Stomach (tissue), 19 donors: Measurements from ENCODE around the gene NR2F1-AS1. TPM values are rescaled to one million over a fixed set of nuclear protein-coding genes. Genes with fewer than 3 reads are reported as not detected.
A peak's percentile ranks its signal among the peaks of the same experiment; 100 is the strongest.

Source experiments
- DNase-seq, 2 donors: peaks; one replicate each; pipeline versions ENCODE4 v3.0.0 to v3.0.0-alpha.2; 2013 to 2019
- H3K27ac ChIP-seq, 5 donors: fragments of 200-600 bp in 4 of 5; sonication (generic) in 4 of 5; one replicate each; pipeline ENCODE4 v1.5.1; 2013 to 2019; ENCODE audit warnings: mild to moderate bottlenecking in 1 of 5, moderate library complexity in 1 of 5
- H3K27me3 ChIP-seq, 3 donors: fragments of 200-600 bp; sonication (generic); one replicate each; pipeline ENCODE4 v1.5.1; 2017 to 2019; ENCODE audit warnings: mixed run types in 1 of 3
- H3K36me3 ChIP-seq, 4 donors: fragments of 200-600 bp; sonication (generic); 1 replicate in 3 of 4; 2 replicates in 1 of 4; pipeline ENCODE4 v1.5.1; 2016 to 2019
- H3K4me1 ChIP-seq, 4 donors: fragments of 200-600 bp; sonication (generic); one replicate each; pipeline ENCODE4 v1.5.1; 2016 to 2019
- H3K4me3 ChIP-seq, 4 donors: fragments of 200-600 bp; sonication (generic) in 3 of 4; one replicate each; pipeline ENCODE4 v1.5.1; 2016 to 2019; ENCODE audit warnings: mild to moderate bottlenecking in 1 of 4
- H3K9me3 ChIP-seq, 4 donors: fragments of 200-600 bp; sonication (generic); one replicate each; pipeline ENCODE4 v1.5.1; 2016 to 2019
- EP300 ChIP-seq: sonication (generic); formaldehyde crosslinking; IDR thresholded peaks from one replicate; pipeline ENCODE4 v1.6.1; 2017; ENCODE audit warnings: antibody characterized with exemption
- POLR2A ChIP-seq, 4 donors: fragments of 450-650 bp; IDR thresholded peaks; one replicate each; pipeline ENCODE4 v1.6.1; 2016; ENCODE audit warnings: antibody characterized with exemption in 4 of 4, control low read depth in 2 of 4, mild to moderate bottlenecking in 1 of 4, moderate library complexity in 1 of 4
- POLR2AphosphoS5 ChIP-seq, 3 donors: sonication (generic); formaldehyde crosslinking; IDR thresholded peaks; one replicate each; pipeline ENCODE4 v1.6.1; 2016; ENCODE audit warnings: antibody characterized with exemption in 3 of 3
- WGBS, 5 donors: extraction: QIAGEN DNeasy Blood & Tissue Kit in 3 of 5; methylation state at CpG; one replicate each; pipeline versions ENCODE4 v1.1.5 to v1.1.7; 2013 to 2018; 5-methylcytosine and 5-hydroxymethylcytosine counted together
- intact Hi-C: fragments of 100-400 bp; cut with DNase I; formaldehyde crosslinking; loops from one replicate; pipeline ENCODE4 v1.15.1; 2023; ENCODE audit warnings: low total_unique reads
- long read RNA-seq, 10 donors: transcript quantifications; one replicate each; lab custom pipeline, GENCODE V29; 2026
- polyA plus RNA-seq, 3 donors: library from polyadenylated mRNA; stranded (reverse); fragments of 200-250 nt; gene quantifications; one replicate each; pipeline ENCODE4 v1.2.3, GENCODE V29; 2013
- total RNA-seq, 5 donors: library from RNA; depleted of rRNA; stranded (reverse); fragments of >200 nt; gene quantifications; one replicate each; pipeline versions ENCODE4 v1.1.0 to v1.2.3, GENCODE V29; 2014 to 2016
- TF ChIP-seq, protein P1 (sequence below), 7 experiments: fragments of 450-650 bp in 4 of 7; fragments of 200-600 bp in 3 of 7; sonication (generic) in 3 of 7; IDR thresholded peaks; one replicate each; pipeline ENCODE4 v1.5.1; 2016 to 2019; ENCODE audit warnings: antibody characterized with exemption in 7 of 7, control low read depth in 2 of 7, mild to moderate bottlenecking in 1 of 7
- donor health status: healthy with polysubstance abuse.
- donor health status: Bipolar disorder and iron deficiency.
- donor health status: healthy.

The NR2F1-AS1 gene
- 10 to 100 TPM in 4 of 5 donors, 1 to 10 TPM in 1; 4.3 to 40.8 (median 15.8) TPM for total RNA-seq
- 10 to 100 TPM in 2 of 3 donors, 1 to 10 TPM in 1; 9.7 to 19.6 (median 12.7) TPM for polyA plus RNA-seq
- long read RNA-seq, donor 1: 0 reads
- long read RNA-seq, donor 2, partial matches to known transcripts: 23 of 23 reads
- long read RNA-seq, donor 2, other reads (novel, unspliced or antisense): 0 of 23 reads
- long read RNA-seq, donor 3, partial matches to known transcripts: 58 of 58 reads
- long read RNA-seq, donor 3, other reads (novel, unspliced or antisense): 0 of 58 reads
- long read RNA-seq, donor 4, partial matches to known transcripts: 16 of 16 reads
- long read RNA-seq, donor 4, other reads (novel, unspliced or antisense): 0 of 16 reads
- long read RNA-seq, donor 5, partial matches to known transcripts: 58 of 58 reads
- long read RNA-seq, donor 5, other reads (novel, unspliced or antisense): 0 of 58 reads
- long read RNA-seq, donor 6, partial matches to known transcripts: 71 of 73 reads
- long read RNA-seq, donor 6, other reads (novel, unspliced or antisense): 0 of 73 reads
- long read RNA-seq, donor 7, partial matches to known transcripts: 18 of 20 reads
- long read RNA-seq, donor 7, other reads (novel, unspliced or antisense): 0 of 20 reads
- long read RNA-seq, donor 8, partial matches to known transcripts: 24 of 24 reads
- long read RNA-seq, donor 8, other reads (novel, unspliced or antisense): 0 of 24 reads
- long read RNA-seq, donor 9, partial matches to known transcripts: 51 of 53 reads
- long read RNA-seq, donor 9, other reads (novel, unspliced or antisense): 0 of 53 reads
- long read RNA-seq, donor 10: 0 reads

DNA sequence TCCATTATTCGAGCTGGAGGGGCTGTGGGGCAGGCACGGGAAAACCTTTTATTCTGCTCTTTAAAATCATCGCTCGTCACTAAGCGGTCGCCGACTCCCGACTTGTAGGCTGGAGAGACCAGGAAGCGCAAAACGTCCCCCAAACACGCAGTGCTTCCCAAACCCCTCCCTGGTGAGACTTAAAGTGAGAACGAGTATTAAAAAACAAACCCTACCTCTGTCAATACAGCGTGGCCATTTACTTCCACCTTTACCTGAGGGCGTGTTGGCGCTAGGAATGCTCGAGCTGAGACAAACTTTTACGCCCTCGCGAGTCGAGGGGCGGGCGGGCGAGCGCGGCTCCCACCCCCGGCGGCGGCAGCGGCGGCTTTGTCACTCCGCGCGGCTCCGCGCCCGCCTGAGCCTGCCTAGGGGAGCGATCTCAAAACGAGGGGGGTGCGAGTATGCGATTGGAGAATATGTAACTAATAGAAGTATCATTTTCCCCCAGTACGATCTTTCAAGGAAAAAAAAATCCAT lies at the start of gene NR2F1-AS1:
Gene NR2F1-AS1 (minus strand): TSS at position 293 of the 519 bp plus-strand sequence.
- peaks cover 0 to 96% (median 72%) of the 10 kb centered on the region in 3 donors for H3K27me3 ChIP-seq
- H3K9me3 ChIP-seq: no peaks in the 10 kb centered on the region
- intact Hi-C loops: no loop called here
- H3K36me3 ChIP-seq: no peaks in the 10 kb centered on the region
- peaks cover 33 to 64% (median 51%) of the 10 kb centered on the region in 4 donors for H3K4me1 ChIP-seq
- peak within 1 kb of the TSS; percentile 65 to 95 (median 88) for H3K27ac ChIP-seq
- DNase-seq: no peak
- peak within 1 kb of the TSS; percentile 52 to 81 (median 62) for H3K4me3 ChIP-seq
- 0 to 3% (median 1%) methylated on average over 41 of the region's 41 CpGs for WGBS, 5 donors
- TF ChIP-seq, protein P1, sequence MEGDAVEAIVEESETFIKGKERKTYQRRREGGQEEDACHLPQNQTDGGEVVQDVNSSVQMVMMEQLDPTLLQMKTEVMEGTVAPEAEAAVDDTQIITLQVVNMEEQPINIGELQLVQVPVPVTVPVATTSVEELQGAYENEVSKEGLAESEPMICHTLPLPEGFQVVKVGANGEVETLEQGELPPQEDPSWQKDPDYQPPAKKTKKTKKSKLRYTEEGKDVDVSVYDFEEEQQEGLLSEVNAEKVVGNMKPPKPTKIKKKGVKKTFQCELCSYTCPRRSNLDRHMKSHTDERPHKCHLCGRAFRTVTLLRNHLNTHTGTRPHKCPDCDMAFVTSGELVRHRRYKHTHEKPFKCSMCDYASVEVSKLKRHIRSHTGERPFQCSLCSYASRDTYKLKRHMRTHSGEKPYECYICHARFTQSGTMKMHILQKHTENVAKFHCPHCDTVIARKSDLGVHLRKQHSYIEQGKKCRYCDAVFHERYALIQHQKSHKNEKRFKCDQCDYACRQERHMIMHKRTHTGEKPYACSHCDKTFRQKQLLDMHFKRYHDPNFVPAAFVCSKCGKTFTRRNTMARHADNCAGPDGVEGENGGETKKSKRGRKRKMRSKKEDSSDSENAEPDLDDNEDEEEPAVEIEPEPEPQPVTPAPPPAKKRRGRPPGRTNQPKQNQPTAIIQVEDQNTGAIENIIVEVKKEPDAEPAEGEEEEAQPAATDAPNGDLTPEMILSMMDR (IDR thresholded peaks at IDR 0.05): no peak
- TF ChIP-seq POLR2A (IDR thresholded peaks at IDR 0.05): no peak
- TF ChIP-seq EP300: no peak
- TF ChIP-seq POLR2AphosphoS5 (IDR thresholded peaks at IDR 0.05): no peak

DNA sequence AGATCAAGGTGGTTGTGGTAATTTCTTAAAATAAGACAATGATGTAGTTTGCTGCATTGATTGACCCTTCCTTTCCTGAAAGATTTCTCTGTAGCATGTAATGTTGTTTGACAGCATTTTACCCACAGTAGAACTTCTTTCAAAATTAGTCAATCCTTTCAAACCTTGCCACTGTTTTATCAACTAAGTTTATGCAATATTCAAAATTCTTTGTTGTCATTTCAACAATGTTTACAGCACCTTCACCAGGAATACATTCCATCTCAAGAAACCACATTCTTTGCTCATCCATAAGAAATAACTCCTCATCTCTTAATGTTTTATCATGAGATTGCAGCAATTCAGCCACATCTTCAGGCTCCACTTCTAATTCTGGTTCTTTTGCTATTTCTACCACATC lies 45.8 kb upstream of the NR2F1-AS1 start:
- no peak overlapping the region for H3K4me3 ChIP-seq
- TF ChIP-seq POLR2A (IDR thresholded peaks at IDR 0.05): no peak
- no peak for TF ChIP-seq EP300
- TF ChIP-seq POLR2AphosphoS5 (IDR thresholded peaks at IDR 0.05): no peak
- TF ChIP-seq, protein P1 (IDR thresholded peaks at IDR 0.05): no peak
- peaks cover 0 to 8% (median 2%) of the 10 kb centered on the region in 4 donors for H3K4me1 ChIP-seq
- DNase-seq: no peak
- H3K27me3 ChIP-seq: no peaks in the 10 kb centered on the region
- no peak overlapping the region for H3K27ac ChIP-seq
- no peaks in the 10 kb centered on the region for H3K36me3 ChIP-seq
- intact Hi-C loops: no loop called here
- H3K9me3 ChIP-seq: no peaks in the 10 kb centered on the region

DNA sequence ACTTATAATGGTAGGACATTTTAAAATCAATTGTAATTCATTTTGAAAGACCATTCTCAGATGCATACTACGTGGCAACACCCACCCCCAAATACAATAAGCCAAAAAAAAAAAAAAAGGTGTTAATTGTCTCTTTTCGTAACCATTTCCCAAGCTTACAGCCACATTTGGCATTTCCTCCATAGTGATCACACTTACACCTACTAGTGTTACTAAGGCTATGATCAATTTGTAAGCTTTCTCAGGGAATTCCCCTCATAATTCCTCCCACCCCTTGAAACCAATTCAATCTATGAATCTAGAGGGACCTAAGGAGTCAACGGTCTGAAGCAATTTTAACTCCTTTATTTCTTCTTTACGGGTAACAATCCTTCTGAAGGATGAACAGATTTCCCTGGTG lies 42.1 kb upstream of the NR2F1-AS1 start:
- Histone ChIP-seq H3K36me3 (no peaks in the 10 kb centered on the region), H3K9me3 (no peaks in the 10 kb centered on the region), H3K4me3 (no peak overlapping the region), H3K4me1 (peaks cover 0 to 29% (median 12%) of the 10 kb centered on the region in 4 donors), H3K27ac (no peak overlapping the region), H3K27me3 (peaks cover 0 to 6% (median 0%) of the 10 kb centered on the region in 3 donors)
- WGBS, 5 donors: 74 to 80% (median 76%) methylated on average over 4 of the region's 4 CpGs
- no peak for TF ChIP-seq EP300
- no peak for TF ChIP-seq POLR2AphosphoS5 (IDR thresholded peaks at IDR 0.05)
- TF ChIP-seq POLR2A (IDR thresholded peaks at IDR 0.05): no peak
- TF ChIP-seq, protein P1 (IDR thresholded peaks at IDR 0.05): no peak
- DNase-seq: no peak
- intact Hi-C loops: no loop called here

DNA sequence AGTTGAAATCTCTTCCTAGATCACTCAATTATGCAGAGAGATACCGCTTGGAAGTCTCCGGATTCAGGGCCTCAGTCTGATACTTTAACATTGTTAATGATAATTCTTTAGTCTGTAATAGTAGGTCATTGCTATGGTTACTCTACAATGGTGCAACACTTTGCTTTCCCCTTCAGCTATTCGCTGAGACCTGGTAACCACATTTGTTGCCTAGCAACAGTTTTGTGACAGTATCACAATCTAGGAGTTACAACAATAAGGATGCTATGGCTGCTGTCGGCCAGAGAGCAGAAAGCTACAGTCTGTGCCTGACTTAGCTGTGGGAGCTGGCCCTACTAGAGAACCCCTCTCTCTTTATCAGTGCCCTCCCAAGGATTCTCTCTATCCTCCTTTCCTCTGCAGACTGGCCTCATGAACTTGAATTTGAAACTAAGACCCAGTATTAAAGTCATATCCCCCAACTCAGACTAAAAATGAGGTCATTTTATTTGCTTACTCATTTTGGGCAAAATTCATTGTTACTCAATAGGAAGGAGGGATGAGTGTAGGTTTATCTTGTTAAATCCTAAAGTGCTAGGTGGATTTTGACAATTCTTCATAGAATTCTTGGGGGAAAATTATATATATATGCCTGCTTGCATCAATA lies 41.3 kb upstream of the NR2F1-AS1 start:
- Histone ChIP-seq H3K27ac (peak overlapping the region in 4 of 5 donors; percentile 83 to 91 (median 86)), H3K27me3 (peaks cover 0 to 6% (median 0%) of the 10 kb centered on the region in 3 donors), H3K4me3 (no peak overlapping the region), H3K9me3 (no peaks in the 10 kb centered on the region), H3K4me1 (peaks cover 0 to 29% (median 12%) of the 10 kb centered on the region in 4 donors), H3K36me3 (no peaks in the 10 kb centered on the region)
- WGBS, 5 donors: 61 to 76% (median 71%) methylated on average over 4 of the region's 4 CpGs
- TF ChIP-seq, protein P1 (IDR thresholded peaks at IDR 0.05): no peak
- TF ChIP-seq POLR2A (IDR thresholded peaks at IDR 0.05): no peak
- TF ChIP-seq POLR2AphosphoS5 (IDR thresholded peaks at IDR 0.05): no peak
- no peak for TF ChIP-seq EP300
- peak in 1 of 2 donors; percentile 71 for DNase-seq
- intact Hi-C loops: no loop called here
